Tongue (tissue), 3 donors: ENCODE results near the gene CBL. TPM values are rescaled to one million over a fixed set of nuclear protein-coding genes. Genes with fewer than 3 reads are reported as not detected.
A peak's percentile ranks its signal among the peaks of the same experiment; 100 is the strongest.

Experiments
- DNase-seq: peaks from one replicate; pipeline ENCODE4 v3.0.0-alpha.2; 2015
- small RNA-seq: library from RNA; depleted of rRNA; stranded (forward); fragments of <200 nt; gene quantifications from one replicate; pipeline ENCODE3, GENCODE V24; 2014; ENCODE audit warnings: low replicate concordance
- total RNA-seq: library from RNA; depleted of rRNA; stranded (reverse); fragments of >200 nt; gene quantifications from one replicate; pipeline ENCODE4 v1.2.3, GENCODE V29; 2014

CBL gene
- total RNA-seq, 1 donor from 2014 or later: 10.9 TPM

DNA sequence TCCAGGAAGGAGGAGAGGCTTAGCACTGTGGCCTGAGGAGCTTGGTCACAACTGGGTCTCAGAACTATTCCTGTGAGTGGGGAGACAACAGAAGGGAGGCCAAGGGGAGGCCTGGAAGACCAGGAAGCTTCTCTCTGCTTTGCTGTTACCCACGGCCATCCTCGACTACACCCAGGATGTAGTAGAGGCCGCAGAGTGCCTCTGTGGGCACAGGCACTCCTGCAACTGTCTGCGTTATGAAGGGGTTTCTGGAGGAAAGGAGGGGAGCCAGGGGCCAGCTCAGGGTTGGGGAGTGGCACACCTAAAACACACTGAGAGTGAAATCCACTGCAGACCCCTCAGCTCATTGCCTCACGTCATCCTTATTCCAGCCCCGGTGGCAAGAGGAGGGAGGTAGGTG, 144.2 kb downstream of the CBL start:
- no peak for DNase-seq

DNA sequence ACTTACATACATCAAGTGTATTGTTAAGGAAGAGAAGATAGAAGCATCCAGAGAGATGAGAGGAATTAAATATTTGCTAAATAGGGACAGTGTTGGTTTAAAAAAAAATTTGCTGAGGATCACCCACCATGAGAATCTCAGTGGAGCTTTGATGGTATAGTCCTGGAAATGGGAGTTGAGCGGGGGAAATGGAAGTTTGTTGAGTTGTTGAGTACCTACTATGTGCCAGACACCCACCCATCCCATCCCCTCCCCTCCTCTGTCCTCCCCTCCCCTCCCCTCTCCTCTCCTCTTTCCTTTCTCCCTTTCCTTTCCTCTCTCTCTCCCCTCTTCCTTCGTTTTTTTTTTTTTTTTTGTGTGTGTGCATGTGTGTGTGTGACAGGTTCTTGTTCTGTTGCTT, 145.1 kb downstream of the CBL start:
- DNase-seq: no peak

DNA sequence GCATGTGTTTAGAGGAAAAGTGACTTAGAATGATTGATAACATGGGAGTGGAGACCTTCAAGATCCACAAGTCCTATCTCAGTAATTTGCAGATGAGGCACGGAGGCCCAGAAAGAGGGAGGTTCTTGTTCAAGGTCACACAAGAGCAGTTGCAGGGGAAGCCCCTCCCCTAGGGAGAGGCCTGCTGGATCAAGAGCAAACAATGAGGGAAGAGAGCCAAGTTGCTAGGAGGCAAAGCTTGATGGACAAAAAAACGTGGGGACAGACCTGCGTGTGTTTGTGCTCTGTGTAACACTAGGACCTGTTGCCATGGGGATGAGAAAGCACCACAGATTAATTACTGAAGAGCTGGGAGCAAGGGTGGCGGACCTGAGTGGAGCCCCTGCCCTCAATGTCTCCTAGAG, 146.7 kb downstream of the CBL start:
- peak; percentile 82 for DNase-seq

DNA sequence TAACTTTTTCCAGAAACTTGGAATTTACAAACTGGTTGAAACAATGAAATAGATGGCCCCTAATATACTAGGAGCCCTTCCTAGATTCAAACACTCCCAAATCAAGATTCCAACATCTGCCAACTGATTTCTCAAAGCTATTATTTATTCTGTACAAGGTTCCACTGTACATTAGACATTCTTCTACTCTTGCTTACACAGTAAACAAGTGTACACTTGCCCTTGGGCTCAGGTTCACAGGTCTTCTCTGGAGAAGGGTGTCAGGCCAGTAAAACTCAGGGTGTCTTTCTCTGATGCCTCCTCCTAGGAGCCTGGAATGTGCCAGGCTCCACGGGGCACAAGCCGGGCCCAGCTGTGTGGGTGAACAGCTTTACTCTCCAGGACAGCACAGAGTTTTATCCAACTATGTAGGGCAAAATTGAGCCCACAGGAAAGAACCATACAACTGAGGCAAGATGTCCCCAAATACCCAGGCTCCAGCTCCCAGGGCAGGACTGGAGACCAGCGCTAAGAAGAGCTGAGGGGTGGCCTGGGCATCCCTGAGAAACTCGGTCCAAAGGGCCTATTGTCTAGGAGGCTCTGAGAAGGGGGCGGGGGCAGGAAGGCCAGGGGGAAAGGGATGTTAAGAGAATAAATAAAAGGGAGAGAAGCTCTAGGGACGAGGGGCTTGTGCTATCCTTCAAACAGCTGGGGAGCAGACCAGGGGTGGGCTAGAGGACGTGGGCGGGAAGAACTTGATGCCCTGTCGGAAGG, 149.1 kb downstream of the CBL start:
- no peak for DNase-seq

DNA sequence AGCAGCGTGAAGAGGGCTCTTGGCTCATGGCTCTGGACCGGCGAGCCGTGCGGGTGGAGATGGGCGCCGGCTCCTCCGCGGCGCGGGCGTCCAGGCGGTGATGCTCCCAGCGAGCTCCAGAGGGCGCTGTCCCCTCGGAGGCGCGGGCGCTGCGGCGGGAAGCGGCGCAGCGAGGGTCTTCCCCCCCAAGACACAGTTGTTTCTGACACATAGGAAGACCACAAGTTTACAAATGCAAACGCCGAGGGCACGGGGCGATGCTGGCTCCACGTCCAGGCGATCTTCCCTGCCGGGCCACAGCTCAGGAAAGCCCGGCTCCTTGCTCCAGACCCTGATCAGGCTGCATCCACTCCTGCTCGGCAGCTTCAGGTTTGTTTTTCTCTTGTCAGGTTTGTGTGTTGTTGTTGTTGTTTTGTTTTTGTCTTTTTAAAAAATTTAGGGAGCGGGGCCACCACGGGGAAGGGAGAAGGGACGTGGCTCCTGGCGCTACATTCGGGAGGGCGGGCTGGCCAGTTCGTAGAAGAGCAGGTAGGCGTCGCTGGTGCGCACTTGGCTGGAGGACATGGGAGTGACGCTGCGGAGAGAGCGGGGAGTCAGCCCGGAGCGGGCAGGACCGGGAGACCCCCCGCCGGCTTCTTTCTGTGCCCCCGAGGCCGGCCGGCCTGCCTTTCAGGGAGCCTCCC, 150.4 kb downstream of the CBL start:
- peak; percentile 93 for DNase-seq

DNA sequence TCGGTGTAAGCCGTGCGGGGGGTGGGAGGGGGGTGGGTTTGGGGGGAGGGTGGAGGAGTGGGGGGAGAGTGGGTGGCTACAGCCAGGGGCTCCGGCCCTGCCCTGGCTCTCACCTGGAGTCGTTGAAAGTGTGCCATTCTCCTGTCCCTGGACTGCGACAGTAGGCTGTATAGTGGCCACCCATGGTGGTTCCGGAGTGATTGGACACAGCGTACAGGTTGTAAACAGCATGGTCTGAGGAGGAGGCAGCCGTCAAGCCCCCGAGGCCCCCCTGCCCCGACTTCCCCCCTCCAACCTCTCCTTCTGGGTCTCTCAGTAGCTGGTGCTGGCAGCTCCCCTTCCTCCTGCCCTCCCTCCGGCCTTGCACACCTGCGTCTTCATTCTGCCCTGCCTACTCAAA, 150.9 kb downstream of the CBL start:
- DNase-seq: no peak

Small RNAs within 50 kb of the gene (small RNA-seq; reads per million reads assigned to genes)
- gene RF01225 (not detected), gene RNU6-262P (not detected)

Other genes with a start within 250 kb of the CBL start
- gene FOXR1, start 234.6 kb upstream of the CBL start, total RNA-seq: not detected
- 31.6 TPM for gene CENATAC, start 208.2 kb upstream of the CBL start, total RNA-seq
- gene RPS25, start 188.0 kb upstream of the CBL start, total RNA-seq: 2,908 TPM
- gene TRAPPC4, start 187.6 kb upstream of the CBL start, total RNA-seq: 29.2 TPM
- 8.8 TPM for gene SLC37A4, start 175.5 kb upstream of the CBL start, total RNA-seq
- gene HYOU1, start 149.1 kb upstream of the CBL start, total RNA-seq: 52.7 TPM
- 29.7 TPM for gene VPS11, start 138.5 kb upstream of the CBL start, total RNA-seq
- 21.0 TPM for gene HMBS, start 121.5 kb upstream of the CBL start, total RNA-seq
- gene DPAGT1, start 104.5 kb upstream of the CBL start, total RNA-seq: 8.0 TPM
- gene C2CD2L, start 99.0 kb upstream of the CBL start, total RNA-seq: 5.6 TPM
- 14.7 TPM for gene HINFP, start 84.8 kb upstream of the CBL start, total RNA-seq
- gene ABCG4, start 57.3 kb upstream of the CBL start, total RNA-seq: 0.31 TPM
- gene NLRX1, start 37.6 kb upstream of the CBL start, total RNA-seq: 35.4 TPM
- not detected for gene NHERF4, start 20.9 kb upstream of the CBL start, total RNA-seq
- 491 TPM for gene MCAM, start 110.8 kb downstream of the CBL start, total RNA-seq
- 6.6 TPM for gene RNF26, start 128.2 kb downstream of the CBL start, total RNA-seq
- gene C1QTNF5, start 134.5 kb downstream of the CBL start, total RNA-seq: 24.8 TPM
- gene MFRP, start 140.4 kb downstream of the CBL start, total RNA-seq: not detected
- 39.2 TPM for gene USP2, start 175.4 kb downstream of the CBL start, total RNA-seq
- 49.6 TPM for gene THY1, start 216.8 kb downstream of the CBL start, total RNA-seq